ENCODE measurements around the gene SETD7. TPM values are rescaled to one million over a fixed set of nuclear protein-coding genes. Genes with fewer than 3 reads are reported as not detected.

SETD7 gene
- total RNA-seq, 1 experiment from 2014 or later, result 32.2 TPM

- ChIA-PET CTCF (no interaction called here), POLR2A (no interaction called here)
- Mint-ChIP-seq H3K27me3 (ENCODE audit: insufficient read depth, unreplicated experiment) (no peaks in the 10 kb centered on the region), H3K4me1 (ENCODE audit: low read depth, unreplicated experiment) (no peaks in the 10 kb centered on the region), H3K36me3 (ENCODE audit: insufficient read depth, unreplicated experiment) (peaks cover 7% of the 10 kb centered on the region), H3K27ac (ENCODE audit: unreplicated experiment) (no peak overlapping the region), H3K4me3 (ENCODE audit: unreplicated experiment) (no peak overlapping the region), H3K9me3 (ENCODE audit: unreplicated experiment) (no peaks in the 10 kb centered on the region)
- TF ChIP-seq, protein P1, sequence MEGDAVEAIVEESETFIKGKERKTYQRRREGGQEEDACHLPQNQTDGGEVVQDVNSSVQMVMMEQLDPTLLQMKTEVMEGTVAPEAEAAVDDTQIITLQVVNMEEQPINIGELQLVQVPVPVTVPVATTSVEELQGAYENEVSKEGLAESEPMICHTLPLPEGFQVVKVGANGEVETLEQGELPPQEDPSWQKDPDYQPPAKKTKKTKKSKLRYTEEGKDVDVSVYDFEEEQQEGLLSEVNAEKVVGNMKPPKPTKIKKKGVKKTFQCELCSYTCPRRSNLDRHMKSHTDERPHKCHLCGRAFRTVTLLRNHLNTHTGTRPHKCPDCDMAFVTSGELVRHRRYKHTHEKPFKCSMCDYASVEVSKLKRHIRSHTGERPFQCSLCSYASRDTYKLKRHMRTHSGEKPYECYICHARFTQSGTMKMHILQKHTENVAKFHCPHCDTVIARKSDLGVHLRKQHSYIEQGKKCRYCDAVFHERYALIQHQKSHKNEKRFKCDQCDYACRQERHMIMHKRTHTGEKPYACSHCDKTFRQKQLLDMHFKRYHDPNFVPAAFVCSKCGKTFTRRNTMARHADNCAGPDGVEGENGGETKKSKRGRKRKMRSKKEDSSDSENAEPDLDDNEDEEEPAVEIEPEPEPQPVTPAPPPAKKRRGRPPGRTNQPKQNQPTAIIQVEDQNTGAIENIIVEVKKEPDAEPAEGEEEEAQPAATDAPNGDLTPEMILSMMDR (IDR thresholded peaks at IDR 0.05; ENCODE audit: insufficient read depth in 1 of 2, low read depth in 1 of 2, low read length in 1 of 2, severe bottlenecking in 1 of 2, unreplicated experiment in 1 of 2), result no peak
- no peaks in the 10 kb centered on the region for H3K4me1 ChIP-seq
- H3K27me3 ChIP-seq (replicated peaks; ENCODE audit: control insufficient read depth, insufficient read depth, low read length), result no peaks in the 10 kb centered on the region
- H3K4me3 ChIP-seq (ENCODE audit: low read depth, low read length), result no peak overlapping the region
- no peaks in the 10 kb centered on the region for H3K36me3 ChIP-seq (ENCODE audit: control insufficient read depth, insufficient read depth, low read length)
- intact Hi-C loops (cut with micrococcal nuclease; ENCODE audit: unreplicated experiment), result no loop called here
- BruUV-seq (replicated peaks), result no TSS peak
- DNase-seq, result no peak
- H3K9me3 ChIP-seq, result no peaks in the 10 kb centered on the region
These were observed 20.7 kb downstream of the SETD7 start for GRCh38 chr4:139535228-139535870.

DNA sequence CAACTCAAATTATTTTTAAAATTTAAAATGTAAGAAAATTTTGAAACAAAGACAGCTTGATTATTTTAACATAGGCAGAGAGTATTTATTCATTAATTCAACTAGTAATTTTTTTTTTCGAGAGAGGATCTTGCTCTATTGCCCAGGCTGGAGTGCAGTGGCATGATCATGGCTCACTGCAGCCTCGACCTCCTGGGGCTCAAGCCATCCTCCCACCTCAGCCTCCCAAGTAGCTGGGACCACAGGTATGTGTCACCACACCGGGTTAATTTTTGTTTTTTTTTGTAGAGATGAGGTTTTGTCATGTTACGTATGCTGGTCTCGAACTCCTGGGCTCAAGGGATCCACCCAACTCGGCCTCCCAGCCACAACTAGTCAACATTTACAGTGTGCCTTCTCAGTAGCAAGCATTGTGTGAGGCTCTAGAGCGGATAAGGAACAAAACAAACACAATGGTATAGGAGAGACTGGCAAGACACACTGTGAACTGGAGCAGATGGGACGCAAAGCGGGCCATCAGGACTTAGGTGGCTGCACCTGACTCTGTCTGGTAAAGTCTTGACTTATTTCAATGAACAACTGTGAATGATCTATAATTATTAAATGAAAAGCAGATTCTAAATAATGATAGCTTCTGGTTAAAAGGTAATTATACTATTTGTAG lies 21.6 kb downstream of the SETD7 start:
- Histone ChIP-seq H3K9me3 (no peaks in the 10 kb centered on the region), H3K4me3 (ENCODE audit: low read depth, low read length) (no peak overlapping the region), H3K27me3 (replicated peaks; ENCODE audit: control insufficient read depth, insufficient read depth, low read length) (no peaks in the 10 kb centered on the region), H3K4me1 (no peaks in the 10 kb centered on the region), H3K36me3 (ENCODE audit: control insufficient read depth, insufficient read depth, low read length) (no peaks in the 10 kb centered on the region)
- no peaks in the 10 kb centered on the region for H3K9me3 Mint-ChIP-seq (ENCODE audit: unreplicated experiment)
- no TSS peak for BruUV-seq (replicated peaks)
- H3K27ac Mint-ChIP-seq (ENCODE audit: unreplicated experiment), result no peak overlapping the region
- intact Hi-C loops (cut with micrococcal nuclease; ENCODE audit: unreplicated experiment), result no loop called here
- TF ChIP-seq, protein P1 (IDR thresholded peaks at IDR 0.05; ENCODE audit: insufficient read depth in 1 of 2, low read depth in 1 of 2, low read length in 1 of 2, severe bottlenecking in 1 of 2, unreplicated experiment in 1 of 2), result no peak
- DNase-seq, result no peak
- ChIA-PET CTCF (no interaction called here), POLR2A (no interaction called here)
- no peaks in the 10 kb centered on the region for H3K4me1 Mint-ChIP-seq (ENCODE audit: low read depth, unreplicated experiment)
- peaks cover 15% of the 10 kb centered on the region for H3K36me3 Mint-ChIP-seq (ENCODE audit: insufficient read depth, unreplicated experiment)
- no peaks in the 10 kb centered on the region for H3K27me3 Mint-ChIP-seq (ENCODE audit: insufficient read depth, unreplicated experiment)
- H3K4me3 Mint-ChIP-seq (ENCODE audit: unreplicated experiment), result no peak overlapping the region

GRCh38 chr4:139533511-139533910 lies 22.5 kb downstream of the SETD7 start:
- no peaks in the 10 kb centered on the region for H3K36me3 ChIP-seq (ENCODE audit: control insufficient read depth, insufficient read depth, low read length)
- peaks cover 19% of the 10 kb centered on the region for H3K36me3 Mint-ChIP-seq (ENCODE audit: insufficient read depth, unreplicated experiment)
- no peaks in the 10 kb centered on the region for H3K4me1 Mint-ChIP-seq (ENCODE audit: low read depth, unreplicated experiment)
- H3K4me3 ChIP-seq (ENCODE audit: low read depth, low read length), result no peak overlapping the region
- ChIA-PET POLR2A (no interaction called here), CTCF (no interaction called here)
- H3K9me3 Mint-ChIP-seq (ENCODE audit: unreplicated experiment), result no peaks in the 10 kb centered on the region
- no peak for DNase-seq
- H3K9me3 ChIP-seq, result no peaks in the 10 kb centered on the region
- BruUV-seq (replicated peaks), result no TSS peak
- H3K27me3 ChIP-seq (replicated peaks; ENCODE audit: control insufficient read depth, insufficient read depth, low read length), result no peaks in the 10 kb centered on the region
- TF ChIP-seq, protein P1 (IDR thresholded peaks at IDR 0.05; ENCODE audit: insufficient read depth in 1 of 2, low read depth in 1 of 2, low read length in 1 of 2, severe bottlenecking in 1 of 2, unreplicated experiment in 1 of 2), result no peak
- no peak overlapping the region for H3K27ac Mint-ChIP-seq (ENCODE audit: unreplicated experiment)
- H3K4me3 Mint-ChIP-seq (ENCODE audit: unreplicated experiment), result no peak overlapping the region
- H3K4me1 ChIP-seq, result no peaks in the 10 kb centered on the region
- H3K27me3 Mint-ChIP-seq (ENCODE audit: insufficient read depth, unreplicated experiment), result no peaks in the 10 kb centered on the region
- intact Hi-C loops (cut with micrococcal nuclease; ENCODE audit: unreplicated experiment), result no loop called here
